Spleen (tissue), 13 donors: ENCODE measurements around the gene TXNL1. TPM values are rescaled to one million over a fixed set of nuclear protein-coding genes. Genes with fewer than 3 reads are reported as not detected.

Experiments used
- DNase-seq: peaks from one replicate; pipeline ENCODE4 v3.0.0-alpha.2; 2020
- H3K27ac ChIP-seq, 8 donors: fragments of 200-600 bp; sonication (generic) in 7 of 8; 1 replicate in 4 of 8; 2 replicates in 4 of 8; pipeline versions ENCODE4 v1.5.0 to v1.8.0; 2016 to 2021; ENCODE audit warnings: inconsistent platforms in 4 of 8, mild to moderate bottlenecking in 4 of 8, moderate library complexity in 1 of 8
- H3K27me3 ChIP-seq, 7 donors: fragments of 200-600 bp; sonication (generic) in 6 of 7; replicated peaks in 1 of 7; 1 replicate in 4 of 7; 2 replicates in 3 of 7; pipeline versions ENCODE4 v1.5.0 to v1.8.0; 2016 to 2021; ENCODE audit warnings: inconsistent platforms in 3 of 7, mild to moderate bottlenecking in 1 of 7
- H3K36me3 ChIP-seq, 6 donors: fragments of 200-600 bp; sonication (generic) in 5 of 6; 1 replicate in 4 of 6; 2 replicates in 2 of 6; pipeline versions ENCODE4 v1.5.0 to v1.8.0; 2016 to 2021; ENCODE audit warnings: inconsistent platforms in 2 of 6
- H3K4me1 ChIP-seq, 6 donors: fragments of 200-600 bp; sonication (generic) in 5 of 6; 1 replicate in 3 of 6; 2 replicates in 3 of 6; pipeline versions ENCODE4 v1.5.0 to v1.8.0; 2016 to 2021; ENCODE audit warnings: inconsistent platforms in 3 of 6
- H3K4me3 ChIP-seq, 8 donors: fragments of 200-600 bp; sonication (generic) in 7 of 8; 1 replicate in 4 of 8; 2 replicates in 4 of 8; pipeline versions ENCODE4 v1.5.0 to v1.8.0; 2016 to 2021; ENCODE audit warnings: inconsistent platforms in 4 of 8, mild to moderate bottlenecking in 4 of 8, moderate library complexity in 2 of 8
- H3K9me3 ChIP-seq, 8 donors: fragments of 200-600 bp; sonication (generic) in 7 of 8; 1 replicate in 4 of 8; 2 replicates in 4 of 8; pipeline versions ENCODE4 v1.5.0 to v1.8.0; 2016 to 2021; ENCODE audit warnings: inconsistent platforms in 4 of 8
- POLR2A ChIP-seq, 3 donors: fragments of 450-650 bp; IDR thresholded peaks; one replicate each; pipeline ENCODE4 v1.5.1; 2017; ENCODE audit warnings: antibody characterized with exemption in 3 of 3, mild to moderate bottlenecking in 1 of 3
- POLR2AphosphoS5 ChIP-seq, 3 donors: sonication (generic); formaldehyde crosslinking; IDR thresholded peaks; one replicate each; pipeline ENCODE4 v1.5.1; 2017; ENCODE audit warnings: antibody characterized with exemption in 3 of 3
- WGBS, 5 donors: extraction: QIAGEN DNeasy Blood & Tissue Kit in 3 of 5; methylation state at CpG; one replicate each; pipeline versions ENCODE4 v1.1.5 to v1.1.7; 2013 to 2018; 5-methylcytosine and 5-hydroxymethylcytosine counted together
- intact Hi-C: fragments of 100-400 bp; cut with DNase I; formaldehyde crosslinking; loops from one replicate; pipeline ENCODE4 v1.15.0; 2023; ENCODE audit warnings: low total_unique reads
- long read RNA-seq, 2 donors: transcript quantifications; one replicate each; lab custom pipeline, GENCODE V29; 2026
- polyA plus RNA-seq, 3 donors: library from polyadenylated mRNA; stranded (reverse); fragments of 200-250 nt; gene quantifications; one replicate each; pipeline ENCODE4 v1.2.1, GENCODE V29; 2013
- total RNA-seq, 7 donors: library from RNA; depleted of rRNA in 3 of 7; stranded (reverse); fragments of >200 nt in 3 of 7; fragmentation: NEBNext Ultra II Directional in 4 of 7; extraction: Animal tissue kit (Norgen Biotek cat#: 25700) in 4 of 7; gene quantifications; one replicate each; pipeline versions ENCODE4 v1.1.0 to v1.2.1, GENCODE V29; 2016 to 2021
- TF ChIP-seq, protein P1 (sequence below), 11 experiments: fragments of 200-600 bp in 7 of 11; fragments of 450-650 bp in 4 of 11; sonication (generic) in 4 of 11; IDR thresholded peaks in 8 of 11; conservative IDR thresholded peaks in 3 of 11; 1 replicate in 7 of 11; 2 replicates in 4 of 11; pipeline versions ENCODE4 v1.4.0 to v1.8.0; 2016 to 2021; ENCODE audit warnings: antibody characterized with exemption in 11 of 11, inconsistent platforms in 4 of 11, mild to moderate bottlenecking in 1 of 11
- donor health status: healthy with polysubstance abuse.
- donor health status: DM: no; HTN: no; CAD: no; lungs with moderate emphysema.
- donor health status: DM: no; HTN: no; CAD: no.
- donor health status: Bipolar disorder and iron deficiency.
- donor health status: healthy.
- donor health status: DM: no; HTN: no; CAD: no.
- donor health status: DM: yes; HTN: yes; CAD: no.

Gene TXNL1
- total RNA-seq (10 to 100 TPM; 35.5 to 53.8 (median 47.1) TPM), polyA plus RNA-seq (10 to 100 TPM; 50.2 to 61.0 (median 53.5) TPM)
- long read RNA-seq, donor 1, full-length matches to known transcripts, result 36 of 48 reads
- long read RNA-seq, donor 1, partial matches to known transcripts, result 12 of 48 reads
- long read RNA-seq, donor 1, other reads (novel, unspliced or antisense), result 0 of 48 reads
- long read RNA-seq, donor 2, full-length matches to known transcripts, result 34 of 34 reads
- long read RNA-seq, donor 2, partial matches to known transcripts, result 0 of 34 reads
- long read RNA-seq, donor 2, other reads (novel, unspliced or antisense), result 0 of 34 reads

DNA sequence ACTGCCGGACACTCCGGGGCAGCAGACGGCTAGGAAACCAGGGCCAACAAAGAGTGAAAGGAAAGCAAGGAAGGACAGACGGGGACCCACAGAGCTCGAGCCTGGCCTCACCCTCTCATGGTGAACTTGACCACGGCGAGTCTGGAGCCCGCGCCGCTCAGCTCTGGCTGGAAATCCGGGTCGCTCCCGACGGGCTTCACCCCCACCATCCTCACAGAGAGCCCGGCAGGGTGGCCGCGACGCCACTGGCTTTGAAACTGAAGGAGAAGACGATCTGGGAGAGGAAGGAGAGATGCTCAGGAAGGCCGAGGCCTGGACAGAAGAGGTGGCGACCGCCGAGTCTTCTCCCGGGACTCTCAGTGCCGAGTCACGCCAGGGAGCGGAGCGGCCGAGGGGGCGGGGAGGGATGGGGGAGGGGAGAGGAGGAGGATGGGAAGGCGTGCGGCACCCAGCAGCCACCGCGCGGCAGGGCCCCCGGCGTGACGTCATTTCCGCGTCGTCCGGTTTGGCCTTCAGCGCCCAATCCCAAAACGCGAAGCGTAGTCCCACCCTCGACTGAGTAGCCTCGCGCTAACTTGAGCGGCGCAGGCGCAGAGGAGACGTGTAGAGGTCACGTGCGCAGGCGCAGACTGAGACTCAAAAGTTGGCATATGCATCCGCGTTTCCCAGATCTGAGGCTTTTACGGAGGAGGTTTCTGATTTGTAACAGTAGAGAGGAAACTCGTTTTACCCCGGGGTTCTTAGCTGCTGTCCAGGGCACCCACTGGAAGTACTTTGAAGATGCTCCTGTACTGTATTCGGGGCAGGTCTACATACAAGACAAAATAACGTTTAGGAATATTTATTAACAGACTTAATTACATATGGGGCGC is at the start of gene TXNL1:
TSS of gene TXNL1 (minus strand) at position 361 of the 872 bp plus-strand sequence. CDS start at position 209, 152 bp downstream.
- peak; percentile 99 for DNase-seq
- 1 to 3% (median 1%) methylated on average over 59 to 64 of the region's 64 CpGs for WGBS, 5 donors
- Histone ChIP-seq H3K27me3 (no peaks in the 10 kb centered on the region), H3K36me3 (peaks cover 0 to 17% (median 0%) of the 10 kb centered on the region in 6 donors), H3K4me3 (peak within 1 kb of the TSS; percentile 62 to 92 (median 76)), H3K9me3 (no peaks in the 10 kb centered on the region), H3K4me1 (peaks cover 0 to 49% (median 42%) of the 10 kb centered on the region in 6 donors), H3K27ac (peak within 1 kb of the TSS; percentile 89 to 96 (median 95))
- TF ChIP-seq, protein P1, sequence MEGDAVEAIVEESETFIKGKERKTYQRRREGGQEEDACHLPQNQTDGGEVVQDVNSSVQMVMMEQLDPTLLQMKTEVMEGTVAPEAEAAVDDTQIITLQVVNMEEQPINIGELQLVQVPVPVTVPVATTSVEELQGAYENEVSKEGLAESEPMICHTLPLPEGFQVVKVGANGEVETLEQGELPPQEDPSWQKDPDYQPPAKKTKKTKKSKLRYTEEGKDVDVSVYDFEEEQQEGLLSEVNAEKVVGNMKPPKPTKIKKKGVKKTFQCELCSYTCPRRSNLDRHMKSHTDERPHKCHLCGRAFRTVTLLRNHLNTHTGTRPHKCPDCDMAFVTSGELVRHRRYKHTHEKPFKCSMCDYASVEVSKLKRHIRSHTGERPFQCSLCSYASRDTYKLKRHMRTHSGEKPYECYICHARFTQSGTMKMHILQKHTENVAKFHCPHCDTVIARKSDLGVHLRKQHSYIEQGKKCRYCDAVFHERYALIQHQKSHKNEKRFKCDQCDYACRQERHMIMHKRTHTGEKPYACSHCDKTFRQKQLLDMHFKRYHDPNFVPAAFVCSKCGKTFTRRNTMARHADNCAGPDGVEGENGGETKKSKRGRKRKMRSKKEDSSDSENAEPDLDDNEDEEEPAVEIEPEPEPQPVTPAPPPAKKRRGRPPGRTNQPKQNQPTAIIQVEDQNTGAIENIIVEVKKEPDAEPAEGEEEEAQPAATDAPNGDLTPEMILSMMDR (IDR thresholded peaks at IDR 0.05 in 8 of 11, conservative IDR thresholded peaks at IDR 0.05 in 3 of 11), result peak in 3 of 11 experiments; percentile 18 to 31 (median 20)
- peak; percentile 93 to 94 (median 94) for TF ChIP-seq POLR2AphosphoS5 (IDR thresholded peaks at IDR 0.05)
- TF ChIP-seq POLR2A (IDR thresholded peaks at IDR 0.05), result peak in 2 of 3 donors; percentile 32 to 70
- intact Hi-C loops, result no loop called here

GRCh38 chr18:56684277-56684676 is 45.9 kb upstream of the TXNL1 start:
- 95 to 98% (median 97%) methylated on average over 3 of the region's 3 CpGs for WGBS, 5 donors
- H3K4me1 ChIP-seq, result no peaks in the 10 kb centered on the region
- H3K9me3 ChIP-seq, result no peaks in the 10 kb centered on the region
- H3K36me3 ChIP-seq, result peaks cover 0 to 72% (median 28%) of the 10 kb centered on the region in 6 donors
- H3K4me3 ChIP-seq, result no peak overlapping the region
- TF ChIP-seq, protein P1 (IDR thresholded peaks at IDR 0.05 in 8 of 11, conservative IDR thresholded peaks at IDR 0.05 in 3 of 11), result no peak
- no peak for TF ChIP-seq POLR2A (IDR thresholded peaks at IDR 0.05)
- no peak for TF ChIP-seq POLR2AphosphoS5 (IDR thresholded peaks at IDR 0.05)
- H3K27me3 ChIP-seq, result no peaks in the 10 kb centered on the region
- H3K27ac ChIP-seq, result no peak overlapping the region
- DNase-seq, result no peak
- intact Hi-C loops, result no loop called here

DNA sequence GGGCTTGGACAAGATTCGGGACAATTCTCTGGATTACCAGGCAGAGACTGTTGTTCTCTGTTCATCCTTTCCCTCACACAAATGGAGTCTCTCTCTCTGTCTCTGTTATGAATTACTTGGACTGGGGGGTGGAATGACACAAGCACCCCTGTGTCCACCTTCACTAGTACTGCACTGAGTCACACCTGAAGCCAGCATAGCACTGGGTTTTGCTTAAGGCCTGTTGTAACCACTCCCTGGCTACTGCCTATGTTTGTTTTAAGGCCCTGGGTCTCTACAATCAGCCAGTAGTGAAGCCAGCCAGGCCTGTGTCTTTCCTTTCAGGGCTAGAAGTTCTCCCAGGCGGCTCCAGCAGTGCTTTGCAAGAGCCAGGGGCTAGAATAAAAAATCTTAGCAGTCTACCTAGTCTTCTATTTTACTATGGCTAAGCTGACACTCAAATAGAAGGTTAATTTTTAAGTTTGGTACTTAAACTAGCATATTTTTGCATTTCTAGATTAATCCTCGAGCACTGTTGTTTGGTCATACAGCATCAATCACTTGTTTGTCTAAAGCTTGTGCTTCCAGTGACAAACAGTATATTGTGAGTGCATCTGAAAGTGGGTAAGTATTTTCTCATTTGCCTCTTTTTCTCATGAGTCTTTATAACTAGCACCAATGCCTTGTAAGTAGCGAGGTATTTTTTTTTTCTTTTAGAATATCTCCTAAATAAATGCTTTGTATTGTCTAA is 40.6 kb upstream of the TXNL1 start:
- no peak for DNase-seq
- no peak overlapping the region for H3K4me3 ChIP-seq
- no peak overlapping the region for H3K27ac ChIP-seq
- H3K27me3 ChIP-seq, result no peaks in the 10 kb centered on the region
- intact Hi-C loops, result no loop called here
- 90 to 99% (median 98%) methylated on average over 3 to 4 of the region's 4 CpGs for WGBS, 5 donors
- TF ChIP-seq POLR2A (IDR thresholded peaks at IDR 0.05) (no peak), POLR2AphosphoS5 (IDR thresholded peaks at IDR 0.05) (no peak)
- TF ChIP-seq, protein P1 (IDR thresholded peaks at IDR 0.05 in 8 of 11, conservative IDR thresholded peaks at IDR 0.05 in 3 of 11), result no peak
- no peaks in the 10 kb centered on the region for H3K4me1 ChIP-seq
- peaks cover 0 to 51% (median 2%) of the 10 kb centered on the region in 6 donors for H3K36me3 ChIP-seq
- peaks cover 0 to 9% (median 0%) of the 10 kb centered on the region in 8 donors for H3K9me3 ChIP-seq
